HepG2 (cell line): Measurements from ENCODE around the gene PARN. TPM values are rescaled to one million over a fixed set of nuclear protein-coding genes. Genes with fewer than 3 reads are reported as not detected.

Experiments used
- ELF4 ChIP-seq: sonication (generic); formaldehyde crosslinking; IDR thresholded peaks from 2 replicates; pipeline ENCODE4 v1.5.0; 2020; ENCODE audit warnings: missing genetic modification reagents, mild to moderate bottlenecking, moderate library complexity, borderline replicate concordance
- MYC ChIP-seq: sonication (generic); formaldehyde crosslinking; IDR thresholded peaks from 2 replicates; pipeline ENCODE4 v1.9.0; 2021; ENCODE audit warnings: missing genetic modification reagents, borderline replicate concordance
- TBX3 ChIP-seq: fragments of 450-650 bp; IDR thresholded peaks from 2 replicates; pipeline ENCODE4 v1.6.1; 2017; ENCODE audit warnings: antibody characterized with exemption, mild to moderate bottlenecking, inconsistent platforms, borderline replicate concordance
- TCF12 ChIP-seq, 2 experiments: fragments of 450-650 bp in 1 of 2; sonication (generic) in 1 of 2; formaldehyde crosslinking in 1 of 2; IDR thresholded peaks; 2 replicates each; pipeline versions ENCODE4 v1.6.1 to v1.8.0; 2017 to 2022; ENCODE audit warnings: antibody characterized with exemption in 1 of 2, mild to moderate bottlenecking in 1 of 2, missing genetic modification reagents in 1 of 2, moderate library complexity in 1 of 2
- TCF7 ChIP-seq: sonication (generic); IDR thresholded peaks from 2 replicates; pipeline ENCODE4 v1.6.1; 2016; ENCODE audit warnings: antibody characterized with exemption, low read depth
- ZBTB3 ChIP-seq: sonication (generic); formaldehyde crosslinking; IDR thresholded peaks from 2 replicates; pipeline ENCODE4 v1.4.0; 2020; ENCODE audit warnings: low read depth, mild to moderate bottlenecking, moderate library complexity, missing genetic modification reagents, borderline replicate concordance
- ZBTB38 ChIP-seq: sonication (generic); formaldehyde crosslinking; IDR thresholded peaks from 2 replicates; pipeline ENCODE4 v1.5.1; 2020; ENCODE audit warnings: mild to moderate bottlenecking, missing genetic modification reagents
- ZNF790 ChIP-seq: sonication (generic); formaldehyde crosslinking; IDR thresholded peaks from 2 replicates; pipeline ENCODE4 v1.8.0; 2022; ENCODE audit warnings: missing genetic modification reagents, mild to moderate bottlenecking, borderline replicate concordance
- polyA plus RNA-seq, 8 experiments: library from polyadenylated mRNA; depleted of rRNA in 3 of 8; stranded (reverse) in 7 of 8; unstranded in 1 of 8; fragments of >200 nt; fragmentation: Illumina TruSeq in 4 of 8; extraction: Trizol in 4 of 8; gene quantifications; 2 replicates each; pipeline versions ENCODE4 v1.2.1 to v1.2.3, GENCODE V29; 2011 to 2016; ENCODE audit warnings: low read depth in 4 of 8, missing spikeins in 1 of 8, mixed read lengths in 1 of 8; ENCODE audit not compliant: insufficient read depth in 1 of 8
- total RNA-seq, 5 experiments: library from RNA; depleted of rRNA; stranded (reverse); fragments of >200 nt; fragmentation: Illumina TruSeq; extraction: Trizol; gene quantifications; 2 replicates each; pipeline ENCODE4 v1.2.3, GENCODE V29; 2016; ENCODE audit warnings: low read depth in 1 of 5
- TF ChIP-seq, protein P1 (sequence below): sonication (generic); formaldehyde crosslinking; IDR thresholded peaks from 2 replicates; pipeline ENCODE4 v1.9.0; 2021; ENCODE audit warnings: mild to moderate bottlenecking, missing genetic modification reagents
- TF ChIP-seq, protein P2 (sequence below): sonication (generic); formaldehyde crosslinking; IDR thresholded peaks from 2 replicates; pipeline ENCODE4 v1.8.0; 2022; ENCODE audit warnings: mild to moderate bottlenecking, missing genetic modification reagents; ENCODE audit not compliant: insufficient replicate concordance
- TF ChIP-seq, protein P3 (sequence below), 2 experiments: fragments of 450-650 bp in 1 of 2; sonication (generic) in 1 of 2; formaldehyde crosslinking in 1 of 2; IDR thresholded peaks; 2 replicates each; pipeline versions ENCODE4 v1.6.1 to v1.8.0; 2016 to 2022; ENCODE audit warnings: antibody characterized with exemption in 1 of 2, mild to moderate bottlenecking in 1 of 2, missing genetic modification reagents in 1 of 2

The PARN gene
- total and polyA plus RNA-seq, 2 of the 13 experiments (the other 11 are each of a cell fraction or from before 2014, with no cell fraction given): 13.3 to 47.6 TPM

GRCh38 chr16:14564323-14564722 is 65.7 kb downstream of the PARN start (continued):
- TF ChIP-seq TCF12 (IDR thresholded peaks at IDR 0.05): no peak
- no peak for TF ChIP-seq TCF12 (CRISPR knock-in tag; IDR thresholded peaks at IDR 0.05)
- TF ChIP-seq ELF4 (CRISPR knock-in tag): no peak
- TF ChIP-seq, protein P1, sequence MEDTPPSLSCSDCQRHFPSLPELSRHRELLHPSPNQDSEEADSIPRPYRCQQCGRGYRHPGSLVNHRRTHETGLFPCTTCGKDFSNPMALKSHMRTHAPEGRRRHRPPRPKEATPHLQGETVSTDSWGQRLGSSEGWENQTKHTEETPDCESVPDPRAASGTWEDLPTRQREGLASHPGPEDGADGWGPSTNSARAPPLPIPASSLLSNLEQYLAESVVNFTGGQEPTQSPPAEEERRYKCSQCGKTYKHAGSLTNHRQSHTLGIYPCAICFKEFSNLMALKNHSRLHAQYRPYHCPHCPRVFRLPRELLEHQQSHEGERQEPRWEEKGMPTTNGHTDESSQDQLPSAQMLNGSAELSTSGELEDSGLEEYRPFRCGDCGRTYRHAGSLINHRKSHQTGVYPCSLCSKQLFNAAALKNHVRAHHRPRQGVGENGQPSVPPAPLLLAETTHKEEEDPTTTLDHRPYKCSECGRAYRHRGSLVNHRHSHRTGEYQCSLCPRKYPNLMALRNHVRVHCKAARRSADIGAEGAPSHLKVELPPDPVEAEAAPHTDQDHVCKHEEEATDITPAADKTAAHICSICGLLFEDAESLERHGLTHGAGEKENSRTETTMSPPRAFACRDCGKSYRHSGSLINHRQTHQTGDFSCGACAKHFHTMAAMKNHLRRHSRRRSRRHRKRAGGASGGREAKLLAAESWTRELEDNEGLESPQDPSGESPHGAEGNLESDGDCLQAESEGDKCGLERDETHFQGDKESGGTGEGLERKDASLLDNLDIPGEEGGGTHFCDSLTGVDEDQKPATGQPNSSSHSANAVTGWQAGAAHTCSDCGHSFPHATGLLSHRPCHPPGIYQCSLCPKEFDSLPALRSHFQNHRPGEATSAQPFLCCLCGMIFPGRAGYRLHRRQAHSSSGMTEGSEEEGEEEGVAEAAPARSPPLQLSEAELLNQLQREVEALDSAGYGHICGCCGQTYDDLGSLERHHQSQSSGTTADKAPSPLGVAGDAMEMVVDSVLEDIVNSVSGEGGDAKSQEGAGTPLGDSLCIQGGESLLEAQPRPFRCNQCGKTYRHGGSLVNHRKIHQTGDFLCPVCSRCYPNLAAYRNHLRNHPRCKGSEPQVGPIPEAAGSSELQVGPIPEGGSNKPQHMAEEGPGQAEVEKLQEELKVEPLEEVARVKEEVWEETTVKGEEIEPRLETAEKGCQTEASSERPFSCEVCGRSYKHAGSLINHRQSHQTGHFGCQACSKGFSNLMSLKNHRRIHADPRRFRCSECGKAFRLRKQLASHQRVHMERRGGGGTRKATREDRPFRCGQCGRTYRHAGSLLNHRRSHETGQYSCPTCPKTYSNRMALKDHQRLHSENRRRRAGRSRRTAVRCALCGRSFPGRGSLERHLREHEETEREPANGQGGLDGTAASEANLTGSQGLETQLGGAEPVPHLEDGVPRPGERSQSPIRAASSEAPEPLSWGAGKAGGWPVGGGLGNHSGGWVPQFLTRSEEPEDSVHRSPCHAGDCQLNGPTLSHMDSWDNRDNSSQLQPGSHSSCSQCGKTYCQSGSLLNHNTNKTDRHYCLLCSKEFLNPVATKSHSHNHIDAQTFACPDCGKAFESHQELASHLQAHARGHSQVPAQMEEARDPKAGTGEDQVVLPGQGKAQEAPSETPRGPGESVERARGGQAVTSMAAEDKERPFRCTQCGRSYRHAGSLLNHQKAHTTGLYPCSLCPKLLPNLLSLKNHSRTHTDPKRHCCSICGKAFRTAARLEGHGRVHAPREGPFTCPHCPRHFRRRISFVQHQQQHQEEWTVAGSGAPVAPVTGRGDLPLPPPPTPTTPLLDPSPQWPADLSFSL (CRISPR knock-in tag): 0 out of 2 replicates have a peak, but pooled peaks have one; percentile 41
- TF ChIP-seq, protein P2, sequence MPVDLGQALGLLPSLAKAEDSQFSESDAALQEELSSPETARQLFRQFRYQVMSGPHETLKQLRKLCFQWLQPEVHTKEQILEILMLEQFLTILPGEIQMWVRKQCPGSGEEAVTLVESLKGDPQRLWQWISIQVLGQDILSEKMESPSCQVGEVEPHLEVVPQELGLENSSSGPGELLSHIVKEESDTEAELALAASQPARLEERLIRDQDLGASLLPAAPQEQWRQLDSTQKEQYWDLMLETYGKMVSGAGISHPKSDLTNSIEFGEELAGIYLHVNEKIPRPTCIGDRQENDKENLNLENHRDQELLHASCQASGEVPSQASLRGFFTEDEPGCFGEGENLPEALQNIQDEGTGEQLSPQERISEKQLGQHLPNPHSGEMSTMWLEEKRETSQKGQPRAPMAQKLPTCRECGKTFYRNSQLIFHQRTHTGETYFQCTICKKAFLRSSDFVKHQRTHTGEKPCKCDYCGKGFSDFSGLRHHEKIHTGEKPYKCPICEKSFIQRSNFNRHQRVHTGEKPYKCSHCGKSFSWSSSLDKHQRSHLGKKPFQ (CRISPR knock-in tag): peak; percentile 9
- TF ChIP-seq ZNF790 (CRISPR knock-in tag): 0 out of 2 replicates have a peak, but pooled peaks have one; percentile 41
- TF ChIP-seq MYC (CRISPR knock-in tag): peak; percentile 58; the same call in 1 of the 2 replicates
- 0 out of 2 replicates have a peak, but pooled peaks have one; percentile 18 for TF ChIP-seq TCF7
- no peak for TF ChIP-seq TBX3
- TF ChIP-seq ZBTB38 (CRISPR knock-in tag): peak; percentile 88
- TF ChIP-seq, protein P3, sequence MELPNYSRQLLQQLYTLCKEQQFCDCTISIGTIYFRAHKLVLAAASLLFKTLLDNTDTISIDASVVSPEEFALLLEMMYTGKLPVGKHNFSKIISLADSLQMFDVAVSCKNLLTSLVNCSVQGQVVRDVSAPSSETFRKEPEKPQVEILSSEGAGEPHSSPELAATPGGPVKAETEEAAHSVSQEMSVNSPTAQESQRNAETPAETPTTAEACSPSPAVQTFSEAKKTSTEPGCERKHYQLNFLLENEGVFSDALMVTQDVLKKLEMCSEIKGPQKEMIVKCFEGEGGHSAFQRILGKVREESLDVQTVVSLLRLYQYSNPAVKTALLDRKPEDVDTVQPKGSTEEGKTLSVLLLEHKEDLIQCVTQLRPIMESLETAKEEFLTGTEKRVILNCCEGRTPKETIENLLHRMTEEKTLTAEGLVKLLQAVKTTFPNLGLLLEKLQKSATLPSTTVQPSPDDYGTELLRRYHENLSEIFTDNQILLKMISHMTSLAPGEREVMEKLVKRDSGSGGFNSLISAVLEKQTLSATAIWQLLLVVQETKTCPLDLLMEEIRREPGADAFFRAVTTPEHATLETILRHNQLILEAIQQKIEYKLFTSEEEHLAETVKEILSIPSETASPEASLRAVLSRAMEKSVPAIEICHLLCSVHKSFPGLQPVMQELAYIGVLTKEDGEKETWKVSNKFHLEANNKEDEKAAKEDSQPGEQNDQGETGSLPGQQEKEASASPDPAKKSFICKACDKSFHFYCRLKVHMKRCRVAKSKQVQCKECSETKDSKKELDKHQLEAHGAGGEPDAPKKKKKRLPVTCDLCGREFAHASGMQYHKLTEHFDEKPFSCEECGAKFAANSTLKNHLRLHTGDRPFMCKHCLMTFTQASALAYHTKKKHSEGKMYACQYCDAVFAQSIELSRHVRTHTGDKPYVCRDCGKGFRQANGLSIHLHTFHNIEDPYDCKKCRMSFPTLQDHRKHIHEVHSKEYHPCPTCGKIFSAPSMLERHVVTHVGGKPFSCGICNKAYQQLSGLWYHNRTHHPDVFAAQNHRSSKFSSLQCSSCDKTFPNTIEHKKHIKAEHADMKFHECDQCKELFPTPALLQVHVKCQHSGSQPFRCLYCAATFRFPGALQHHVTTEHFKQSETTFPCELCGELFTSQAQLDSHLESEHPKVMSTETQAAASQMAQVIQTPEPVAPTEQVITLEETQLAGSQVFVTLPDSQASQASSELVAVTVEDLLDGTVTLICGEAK (IDR thresholded peaks at IDR 0.05): no peak
- TF ChIP-seq, protein P3 (CRISPR knock-in tag; IDR thresholded peaks at IDR 0.05): 0 out of 2 replicates have a peak, but pooled peaks have one; percentile 41
- TF ChIP-seq ZBTB3 (CRISPR knock-in tag): no peak
